ENCODE results near the gene OR2T34.
A peak's percentile ranks its signal among the peaks of the same experiment; 100 is the strongest.
"Not testable (repeated sequence)": the region's sequence is repeated elsewhere in the genome, so short reads cannot be mapped to it uniquely, and the experiment has no call there.

OR2T34 gene

DNA sequence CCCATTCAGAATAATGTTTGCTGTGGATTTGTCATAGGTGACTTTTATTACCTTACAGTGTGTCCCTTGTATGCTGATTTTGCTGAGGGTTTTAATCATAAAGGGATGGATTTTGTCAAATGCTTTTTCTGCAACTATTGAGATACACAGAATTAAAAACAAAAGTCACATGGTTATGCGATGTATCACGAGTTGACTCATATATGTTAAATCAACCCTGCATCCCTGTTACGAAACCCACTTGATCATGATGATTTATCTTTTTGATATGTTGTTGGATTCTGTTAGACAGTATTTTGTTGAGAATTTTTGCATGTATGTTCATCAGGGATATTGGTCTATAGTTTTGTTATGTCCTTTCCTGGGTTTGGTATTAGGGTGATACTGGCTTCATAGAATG lies 10.7 kb upstream of the OR2T34 start:
- Mint-ChIP-seq H3K4me1 (no peaks in the 10 kb centered on the region), H3K27me3 (peaks cover 2% of the 10 kb centered on the region), H3K36me3 (no peaks in the 10 kb centered on the region), H3K9me3 (no peaks in the 10 kb centered on the region), H3K27ac (no peak overlapping the region), H3K4me3 (no peak overlapping the region)
- ATAC-seq (ENCODE audit: low read depth) (no peak), DNase-seq (ENCODE audit: low spot score in 2 of 2) (no peak)

DNA sequence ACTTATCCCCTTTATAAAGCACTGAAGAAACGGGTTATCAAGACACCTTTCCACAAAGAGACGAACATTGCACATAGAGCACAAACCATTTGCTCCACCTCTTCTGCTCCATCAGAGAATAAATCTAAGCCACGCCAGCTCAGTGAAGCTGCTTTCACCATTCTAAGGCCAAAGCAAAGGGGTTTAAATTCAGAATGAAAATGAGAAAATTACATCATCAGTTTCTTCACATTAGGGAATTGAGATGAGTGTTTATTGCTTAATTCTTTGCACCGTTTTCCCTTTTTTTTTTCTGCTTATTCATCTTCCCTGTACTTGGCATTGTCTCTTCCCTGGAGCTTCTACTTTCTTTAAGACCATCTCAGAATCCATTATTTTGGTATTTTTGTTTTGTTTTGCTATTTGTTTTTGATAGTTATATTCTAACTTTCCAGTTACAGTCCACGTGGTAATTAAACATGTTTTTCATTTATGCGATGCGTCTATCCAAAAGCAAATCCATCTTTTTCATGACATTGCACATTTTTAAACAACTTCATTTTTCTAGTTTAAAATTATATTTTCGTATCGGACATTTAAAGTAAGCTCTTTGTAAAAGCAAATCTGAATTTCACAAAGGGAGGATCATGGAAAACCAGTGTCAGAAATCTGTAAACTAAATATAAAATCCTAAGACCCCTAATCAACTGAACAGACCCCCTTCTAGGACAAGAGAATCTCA lies 1.9 kb upstream of the OR2T34 start:
- H3K4me1 Mint-ChIP-seq: no peaks in the 10 kb centered on the region
- DNase-seq (ENCODE audit: low spot score in 2 of 2) (no peak), ATAC-seq (ENCODE audit: low read depth) (no peak)
- H3K36me3 Mint-ChIP-seq: peaks cover 2% of the 10 kb centered on the region
- no peak overlapping the region for H3K4me3 Mint-ChIP-seq
- no peak overlapping the region for H3K27ac Mint-ChIP-seq
- peaks cover 3% of the 10 kb centered on the region for H3K9me3 Mint-ChIP-seq
- H3K27me3 Mint-ChIP-seq: peaks cover 2% of the 10 kb centered on the region

DNA sequence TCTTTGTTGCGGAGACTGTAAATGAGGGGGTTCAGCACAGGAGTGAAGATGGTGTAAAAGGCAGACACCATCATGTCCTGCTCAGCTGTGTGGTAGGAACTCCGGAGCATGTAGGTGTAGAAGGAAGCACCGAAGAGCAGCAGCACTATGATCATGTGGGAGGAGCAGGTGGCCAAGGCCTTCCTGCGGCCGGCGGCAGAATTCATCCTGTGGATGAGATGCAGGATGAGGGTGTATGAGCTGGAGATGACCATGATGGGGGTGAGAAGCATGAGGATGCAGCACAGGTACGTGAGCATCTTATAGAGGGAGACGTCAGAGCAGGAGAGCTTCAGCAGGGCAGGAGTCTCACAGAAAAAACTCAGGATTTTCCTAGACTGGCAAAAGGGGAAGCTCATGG lies 701 bp downstream of the OR2T34 start:
- H3K36me3 Mint-ChIP-seq; H3K4me1 Mint-ChIP-seq; H3K4me3 Mint-ChIP-seq; DNase-seq (ENCODE audit: low spot score in 2 of 2); H3K27ac Mint-ChIP-seq; ATAC-seq (ENCODE audit: low read depth); H3K9me3 Mint-ChIP-seq; H3K27me3 Mint-ChIP-seq: not testable (repeated sequence)

DNA sequence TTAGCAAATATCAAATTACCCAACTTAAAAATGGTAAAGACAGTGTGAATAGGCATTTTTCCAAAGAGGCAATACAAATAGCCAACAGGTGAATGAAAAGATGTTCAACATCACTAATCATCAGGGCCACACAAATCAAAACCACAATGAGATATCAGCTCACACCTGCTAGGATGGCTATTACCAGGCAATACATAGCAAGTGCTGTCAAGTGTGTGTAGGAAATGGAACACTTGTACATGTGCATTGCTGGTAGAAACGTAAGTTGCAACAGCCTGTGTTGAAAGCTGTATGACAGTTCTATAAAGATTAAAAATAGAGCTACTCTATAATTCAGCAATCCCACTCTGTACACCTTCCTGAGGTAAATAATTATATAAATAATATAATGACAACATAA lies 2.5 kb downstream of the OR2T34 start:
- not testable (repeated sequence) for H3K4me1 Mint-ChIP-seq; H3K27ac Mint-ChIP-seq; H3K4me3 Mint-ChIP-seq; H3K9me3 Mint-ChIP-seq; ATAC-seq (ENCODE audit: low read depth); H3K27me3 Mint-ChIP-seq; DNase-seq (ENCODE audit: low spot score in 2 of 2); H3K36me3 Mint-ChIP-seq

DNA sequence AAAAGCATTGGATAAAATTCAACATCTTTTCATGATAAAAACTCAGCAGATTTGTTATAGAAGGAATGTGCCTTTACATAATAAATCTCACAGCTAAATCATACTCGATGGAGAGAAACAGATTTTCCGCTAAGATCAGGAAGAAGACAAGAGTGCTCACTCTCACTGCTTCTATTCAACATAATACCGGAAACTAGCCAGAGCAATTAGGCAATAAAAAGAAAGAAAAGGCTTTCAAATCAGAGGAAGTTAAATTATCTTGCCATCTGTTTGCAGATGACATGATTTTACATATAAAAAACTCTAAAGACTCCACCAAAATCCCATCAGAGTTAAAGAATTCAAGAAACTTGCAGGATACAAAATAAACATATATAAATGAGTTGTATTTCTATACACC lies 3.7 kb downstream of the OR2T34 start:
- H3K36me3 Mint-ChIP-seq; H3K27ac Mint-ChIP-seq; DNase-seq (ENCODE audit: low spot score in 2 of 2); H3K4me3 Mint-ChIP-seq; ATAC-seq (ENCODE audit: low read depth); H3K9me3 Mint-ChIP-seq; H3K4me1 Mint-ChIP-seq; H3K27me3 Mint-ChIP-seq: not testable (repeated sequence)

DNA sequence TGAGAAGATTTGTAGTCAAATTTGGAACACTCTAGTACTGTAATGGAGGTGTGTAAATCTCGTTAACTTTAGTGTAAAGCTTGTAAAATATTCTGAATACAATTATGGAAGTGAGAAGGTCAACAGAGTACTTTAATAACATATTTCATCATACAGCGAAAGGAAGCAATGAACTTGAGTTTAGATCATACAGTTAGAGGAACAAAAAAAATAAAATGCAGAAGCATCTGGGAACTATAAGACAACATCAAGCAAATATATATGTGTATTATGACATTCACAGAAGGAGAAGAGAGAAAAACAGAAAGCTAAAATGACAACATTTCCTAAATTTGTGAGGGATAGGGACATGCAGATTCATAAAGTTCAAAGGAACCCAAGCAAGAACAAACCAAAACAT lies 5.5 kb downstream of the OR2T34 start:
- not testable (repeated sequence) for H3K4me3 Mint-ChIP-seq; H3K36me3 Mint-ChIP-seq; H3K27me3 Mint-ChIP-seq; ATAC-seq (ENCODE audit: low read depth); H3K4me1 Mint-ChIP-seq; H3K27ac Mint-ChIP-seq; H3K9me3 Mint-ChIP-seq; DNase-seq (ENCODE audit: low spot score in 2 of 2)

DNA sequence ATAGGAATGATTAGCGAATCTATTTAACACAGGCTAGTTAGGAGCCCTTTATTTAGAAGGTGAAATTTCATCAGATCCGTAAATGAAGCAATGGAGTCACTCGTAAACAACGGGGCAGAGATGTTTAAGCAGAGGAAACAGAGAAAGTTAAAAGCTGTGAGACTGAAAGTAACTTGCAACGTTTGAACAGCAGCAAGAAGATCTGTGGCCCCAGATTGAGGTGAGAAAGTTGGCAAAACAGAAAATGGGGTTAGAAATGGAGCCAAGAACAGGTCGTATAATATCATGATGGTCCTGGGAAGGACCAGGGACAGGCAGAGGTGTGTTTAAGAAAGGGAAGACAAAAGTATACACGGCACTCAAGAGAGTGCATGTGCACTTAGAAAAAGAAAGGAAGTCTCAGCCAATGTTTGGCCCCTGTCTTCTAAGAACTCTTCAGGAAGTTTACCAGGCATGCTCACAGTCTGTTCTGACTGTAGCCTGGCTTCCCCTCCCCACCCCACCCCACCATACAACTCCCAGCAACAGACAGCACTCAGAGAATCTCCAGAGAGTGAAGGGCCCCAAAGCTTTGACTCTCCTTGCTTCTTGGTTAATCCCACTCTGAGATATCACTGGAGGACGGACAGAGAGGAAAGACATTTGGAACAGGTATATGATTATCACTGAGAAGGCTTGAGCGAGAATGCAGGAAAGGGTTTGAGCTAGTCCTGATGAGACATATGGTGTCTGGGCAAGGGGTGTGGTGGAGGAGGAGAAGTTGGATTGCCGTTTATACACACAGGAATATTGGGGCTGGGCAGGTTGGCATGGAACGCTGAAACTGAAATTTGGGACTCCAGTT lies 8.8 kb downstream of the OR2T34 start:
- not testable (repeated sequence) for H3K36me3 Mint-ChIP-seq; ATAC-seq (ENCODE audit: low read depth); DNase-seq (ENCODE audit: low spot score in 2 of 2)

DNA sequence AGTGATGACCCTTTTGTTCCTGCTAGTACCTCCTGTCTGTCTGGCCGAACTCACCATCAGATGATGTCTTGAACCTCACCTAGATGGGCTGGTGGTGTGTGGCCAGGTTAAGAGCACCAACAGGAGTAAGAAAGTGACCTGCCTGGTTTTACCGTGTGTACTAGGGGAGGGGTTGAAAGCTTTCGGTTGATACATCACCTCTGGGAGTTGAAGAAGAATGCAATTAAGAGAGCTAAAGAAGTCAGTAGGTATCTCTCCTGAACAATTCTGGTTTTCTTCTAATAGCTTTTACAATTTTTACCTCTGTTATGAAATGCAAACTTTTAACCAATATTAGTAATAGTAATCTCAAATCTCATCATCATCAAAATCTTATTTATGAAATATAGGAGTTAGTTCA lies 11.9 kb downstream of the OR2T34 start, which contains the start of gene OR2T29:
Gene OR2T29 (minus strand): TSS at position 101 of the 400 bp plus-strand sequence. CDS start 3,281 bp downstream, outside the sequence.
- not testable (repeated sequence) for DNase-seq (ENCODE audit: low spot score in 2 of 2); ATAC-seq (ENCODE audit: low read depth); H3K27ac Mint-ChIP-seq; H3K4me1 Mint-ChIP-seq; H3K9me3 Mint-ChIP-seq; H3K4me3 Mint-ChIP-seq; H3K36me3 Mint-ChIP-seq; H3K27me3 Mint-ChIP-seq

More for the DNA sequence above, 8.8 kb downstream of the OR2T34 start:
- peak overlapping the region; percentile 25 for H3K27ac Mint-ChIP-seq
- H3K4me3 Mint-ChIP-seq: peak overlapping the region; percentile 64
- not testable (repeated sequence) for H3K4me1 Mint-ChIP-seq, H3K9me3 Mint-ChIP-seq, H3K27me3 Mint-ChIP-seq

DNA sequence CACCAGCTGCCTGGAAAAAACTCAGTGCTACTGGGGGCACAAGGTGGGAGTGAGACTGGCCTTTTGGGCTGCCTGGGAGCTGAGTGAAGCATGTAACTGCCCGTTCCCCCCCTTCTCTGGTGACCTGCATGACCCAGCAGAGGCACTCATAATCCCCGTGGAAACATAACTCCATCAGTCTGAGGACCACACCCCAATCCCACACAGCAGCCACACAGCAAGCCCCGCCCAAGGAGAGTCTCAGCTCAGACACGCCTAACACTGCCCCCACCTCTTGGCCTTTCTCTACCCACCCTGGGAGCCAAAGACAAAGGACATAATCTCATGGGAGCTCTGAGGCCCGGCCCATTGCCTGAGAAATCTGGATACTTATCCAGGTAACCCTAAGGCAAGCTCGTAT lies 23.5 kb downstream of the OR2T34 start:
- H3K9me3 Mint-ChIP-seq; H3K4me1 Mint-ChIP-seq; H3K36me3 Mint-ChIP-seq; ATAC-seq (ENCODE audit: low read depth); H3K27ac Mint-ChIP-seq; DNase-seq (ENCODE audit: low spot score in 2 of 2); H3K4me3 Mint-ChIP-seq; H3K27me3 Mint-ChIP-seq: not testable (repeated sequence)

DNA sequence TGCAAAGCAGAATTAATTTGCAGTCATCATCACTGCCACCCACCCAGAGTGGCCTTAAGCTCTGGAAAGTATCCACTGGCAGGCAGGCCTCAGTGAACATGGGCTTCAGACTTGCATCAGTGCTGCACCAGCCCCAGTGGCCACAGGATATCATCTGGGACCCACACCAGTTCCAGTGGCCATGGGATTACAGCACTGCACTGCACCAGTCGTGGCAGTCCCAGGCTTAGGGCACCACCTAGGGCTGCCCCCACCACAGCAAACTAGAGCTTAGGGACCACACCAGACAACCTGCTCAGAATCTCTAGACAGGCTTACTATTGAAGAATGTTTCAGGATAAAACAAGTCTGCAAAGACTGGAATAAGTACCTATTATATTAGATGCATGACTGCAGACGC lies 27.2 kb downstream of the OR2T34 start:
- H3K27me3 Mint-ChIP-seq; DNase-seq (ENCODE audit: low spot score in 2 of 2); H3K9me3 Mint-ChIP-seq; H3K36me3 Mint-ChIP-seq; H3K4me3 Mint-ChIP-seq; H3K27ac Mint-ChIP-seq; H3K4me1 Mint-ChIP-seq; ATAC-seq (ENCODE audit: low read depth): not testable (repeated sequence)

DNA sequence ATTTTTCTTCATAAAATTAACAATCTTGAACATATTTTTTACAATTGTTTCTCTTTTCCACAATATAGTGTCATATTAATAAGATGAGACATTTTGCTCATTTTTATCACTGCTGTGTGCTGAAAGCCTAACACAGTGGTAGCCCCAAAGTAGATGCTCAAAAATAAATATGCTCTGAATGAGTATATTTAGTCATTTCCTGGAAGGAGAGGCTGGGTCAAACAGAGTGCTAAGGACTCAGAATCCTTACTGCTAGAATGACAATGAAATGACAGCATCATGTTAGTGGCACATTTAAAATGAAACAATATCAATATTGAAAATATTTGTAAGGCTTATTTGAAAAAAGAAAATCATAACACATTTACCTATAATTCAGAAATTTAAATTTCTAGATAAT lies 37.1 kb downstream of the OR2T34 start:
- H3K4me1 Mint-ChIP-seq: not testable (repeated sequence)

More for the DNA sequence above, 37.1 kb downstream of the OR2T34 start:
- H3K36me3 Mint-ChIP-seq; ATAC-seq (ENCODE audit: low read depth); H3K9me3 Mint-ChIP-seq; DNase-seq (ENCODE audit: low spot score in 2 of 2); H3K27me3 Mint-ChIP-seq; H3K27ac Mint-ChIP-seq; H3K4me3 Mint-ChIP-seq: not testable (repeated sequence)
